Smooth muscle cell of the pulmonary artery (primary cell): ENCODE measurements around the gene KRT28. TPM values are rescaled to one million over a fixed set of nuclear protein-coding genes. Genes with fewer than 3 reads are reported as not detected.

ENCODE experiments used
- total RNA-seq: library from RNA; depleted of rRNA; stranded (reverse); fragments of >200 nt; gene quantifications from 2 replicates; pipeline ENCODE4 v1.2.3, GENCODE V29; 2014

Gene KRT28, protein sequence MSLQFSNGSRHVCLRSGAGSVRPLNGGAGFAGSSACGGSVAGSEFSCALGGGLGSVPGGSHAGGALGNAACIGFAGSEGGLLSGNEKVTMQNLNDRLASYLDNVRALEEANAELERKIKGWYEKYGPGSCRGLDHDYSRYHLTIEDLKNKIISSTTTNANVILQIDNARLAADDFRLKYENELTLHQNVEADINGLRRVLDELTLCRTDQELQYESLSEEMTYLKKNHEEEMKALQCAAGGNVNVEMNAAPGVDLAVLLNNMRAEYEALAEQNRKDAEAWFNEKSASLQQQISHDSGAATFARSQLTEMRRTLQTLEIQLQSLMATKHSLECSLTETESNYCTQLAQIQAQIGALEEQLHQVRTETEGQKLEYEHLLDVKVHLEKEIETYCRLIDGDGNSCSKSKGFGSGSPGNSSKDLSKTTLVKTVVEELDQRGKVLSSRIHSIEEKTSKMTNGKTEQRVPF
- not detected in 2 replicates for total RNA-seq

DNA sequence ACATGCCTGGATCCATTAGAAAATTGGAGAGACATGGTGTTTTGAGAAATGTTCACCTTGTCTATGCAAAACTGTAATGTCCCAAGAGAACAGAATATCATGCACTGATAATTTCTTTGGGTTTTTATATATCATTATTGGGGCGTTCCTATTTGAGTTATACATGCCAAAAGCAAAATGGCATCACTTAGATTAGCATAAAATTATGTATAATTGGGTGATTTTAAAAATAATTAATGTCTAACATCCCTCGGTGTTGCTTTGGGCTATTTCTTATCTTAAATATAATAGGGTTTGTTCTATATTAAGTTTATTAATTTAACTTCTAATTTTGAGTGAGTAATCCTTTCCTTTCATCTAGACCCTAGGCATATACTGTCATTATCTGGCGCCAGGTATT, at the start of gene KRT28:
Gene KRT28 (minus strand): TSS at position 101 of the 400 bp plus-strand sequence. CDS start 66 bp downstream, at position 35.

DNA sequence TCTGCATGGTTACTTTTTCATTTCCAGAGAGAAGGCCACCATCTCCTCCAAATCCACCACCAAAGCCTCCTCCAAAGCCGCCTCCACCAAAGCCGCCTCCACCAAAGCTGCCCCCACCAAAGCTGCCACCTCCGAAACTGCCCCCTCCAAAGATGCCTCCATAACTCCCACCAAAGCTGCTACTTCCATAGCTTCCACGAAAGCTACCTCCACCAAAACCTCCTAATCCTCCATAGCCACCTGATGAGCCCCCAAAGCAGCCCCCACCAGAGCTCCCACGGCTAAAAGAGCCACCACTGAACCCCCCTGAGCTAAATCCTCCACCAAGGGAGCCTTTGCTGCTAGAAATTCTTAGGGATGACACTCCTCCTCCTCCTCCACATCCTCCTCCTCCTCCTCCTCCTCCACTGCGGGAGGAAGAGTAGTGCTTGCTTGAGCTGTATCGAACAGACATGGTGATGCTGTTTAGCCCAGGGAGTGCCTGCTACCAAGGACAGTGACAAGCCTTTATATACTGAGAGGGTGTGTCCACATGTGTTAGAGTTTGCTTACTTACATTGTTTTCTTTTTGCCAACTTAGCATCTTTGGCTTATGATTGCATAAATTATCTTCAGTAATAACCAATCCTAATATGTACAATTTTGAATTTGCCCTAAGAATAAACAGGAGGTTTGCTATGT, 22.5 kb upstream of the KRT28 start, which contains the start of gene KRT10:
Gene KRT10 (minus strand): TSS at position 483 of the 681 bp plus-strand sequence. CDS start 29 bp downstream, at position 454.

DNA sequence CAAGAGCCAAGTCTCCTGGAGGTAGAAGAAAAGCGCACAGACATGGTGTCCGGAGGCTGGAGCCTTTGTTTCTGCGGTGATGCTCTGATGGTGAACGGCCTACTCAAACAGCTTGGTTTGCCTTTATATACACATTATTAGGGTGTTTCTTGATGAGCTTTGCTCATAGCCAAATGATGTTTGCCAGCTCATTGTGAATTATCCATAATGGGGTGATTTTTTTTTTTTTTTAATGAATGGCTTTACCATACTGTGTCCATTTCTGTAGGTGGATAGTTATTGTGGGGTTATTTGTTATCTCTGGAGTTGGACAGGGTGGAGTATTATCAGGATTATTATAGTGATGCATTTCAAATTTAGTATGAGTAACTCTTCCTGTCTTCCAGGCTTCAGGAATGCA, 17.3 kb downstream of the KRT28 start, which contains the start of gene KRT27:
Gene KRT27 (minus strand): TSS at position 101 of the 400 bp plus-strand sequence. CDS start 57 bp downstream, at position 44.

DNA sequence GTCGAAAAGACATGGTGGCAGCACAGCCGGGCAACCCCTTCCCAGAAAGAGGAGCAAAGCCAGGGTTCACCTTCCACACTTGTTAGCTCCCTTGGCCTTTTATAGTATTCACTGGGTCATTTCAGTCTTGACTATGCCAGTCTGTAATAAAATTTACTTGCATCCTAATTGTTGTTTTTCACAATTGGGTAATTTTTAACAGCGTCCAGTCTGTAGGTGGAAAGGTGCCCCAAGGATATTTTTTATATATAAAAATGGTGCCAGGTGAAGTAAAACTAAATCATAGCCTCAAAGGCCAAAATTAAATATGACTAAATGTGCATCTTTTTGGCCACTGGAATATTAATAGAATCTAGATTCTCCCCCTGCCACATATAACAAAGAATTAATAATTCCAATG, 27.7 kb downstream of the KRT28 start, which contains the start of gene KRT26:
Gene KRT26 (minus strand): TSS at position 101 of the 400 bp plus-strand sequence. CDS start 88 bp downstream, at position 13.

DNA sequence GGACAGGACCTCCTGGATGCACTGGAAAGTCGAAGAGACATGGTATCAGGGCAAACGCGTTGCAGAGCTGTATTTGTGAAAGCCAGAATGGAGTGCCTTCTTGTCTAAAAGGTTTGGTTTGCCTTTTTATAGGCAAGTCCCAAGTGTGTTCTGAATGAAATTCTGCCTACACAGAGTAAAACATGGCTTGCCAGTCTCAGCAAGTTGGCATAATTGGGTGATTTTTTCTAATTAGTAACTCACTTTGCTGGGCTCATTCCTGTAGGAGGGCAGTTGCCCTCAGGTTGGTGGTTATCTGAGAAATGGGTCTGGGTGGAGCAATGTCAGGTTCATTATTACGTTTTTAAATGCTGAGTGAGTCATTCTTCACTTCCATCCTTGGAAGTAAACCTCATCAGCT, 44.5 kb downstream of the KRT28 start, which contains the start of gene KRT25:
Gene KRT25 (minus strand): TSS at position 101 of the 400 bp plus-strand sequence. CDS start 60 bp downstream, at position 41.

Other genes starting within 250 kb of the KRT28 start
- gene CCR7, start 234.5 kb downstream of the KRT28 start, total RNA-seq: 0.26 TPM in 1 of 2 replicates, not detected in the other
- gene SMARCE1, start 152.1 kb downstream of the KRT28 start, total RNA-seq: 46.6 and 56.6 TPM in 2 replicates
- gene KRT222, start 134.8 kb downstream of the KRT28 start, total RNA-seq: not detected in 2 replicates
- gene KRT24, start 96.2 kb downstream of the KRT28 start, total RNA-seq: not detected in 2 replicates
- not detected in 2 replicates for gene KRT25, start 44.6 kb downstream of the KRT28 start, total RNA-seq
- gene KRT26, start 27.8 kb downstream of the KRT28 start, total RNA-seq: not detected in 2 replicates
- not detected in 2 replicates for gene KRT27, start 17.4 kb downstream of the KRT28 start, total RNA-seq
- gene KRT10, start 22.7 kb upstream of the KRT28 start, total RNA-seq: 3.1 and 4.3 TPM in 2 replicates
- not detected in 2 replicates for gene KRT12, start 67.3 kb upstream of the KRT28 start, total RNA-seq
- not detected in 2 replicates for gene KRT20, start 85.3 kb upstream of the KRT28 start, total RNA-seq
- not detected in 2 replicates for gene KRT23, start 137.7 kb upstream of the KRT28 start, total RNA-seq
- gene KRT39, start 167.0 kb upstream of the KRT28 start, total RNA-seq: not detected in 2 replicates
- gene KRT40, start 184.4 kb upstream of the KRT28 start, total RNA-seq: not detected in 2 replicates
- not detected in 2 replicates for gene KRTAP3-3, start 194.2 kb upstream of the KRT28 start, total RNA-seq
- not detected in 2 replicates for gene KRTAP3-2, start 199.9 kb upstream of the KRT28 start, total RNA-seq
- gene KRTAP3-1, start 209.2 kb upstream of the KRT28 start, total RNA-seq: not detected in 2 replicates
- gene KRTAP1-5, start 227.2 kb upstream of the KRT28 start, total RNA-seq: 0.72 and 1.6 TPM in 2 replicates
- gene KRTAP1-4, start 230.2 kb upstream of the KRT28 start, total RNA-seq: not detected in 2 replicates
- gene KRTAP1-3, start 234.9 kb upstream of the KRT28 start, total RNA-seq: not detected in 2 replicates
- not detected in 2 replicates for gene KRTAP1-1, start 241.5 kb upstream of the KRT28 start, total RNA-seq
- not detected in 2 replicates for gene KRTAP2-1, start 247.4 kb upstream of the KRT28 start, total RNA-seq